Measurements from ENCODE around the gene CNTFR.

DNA sequence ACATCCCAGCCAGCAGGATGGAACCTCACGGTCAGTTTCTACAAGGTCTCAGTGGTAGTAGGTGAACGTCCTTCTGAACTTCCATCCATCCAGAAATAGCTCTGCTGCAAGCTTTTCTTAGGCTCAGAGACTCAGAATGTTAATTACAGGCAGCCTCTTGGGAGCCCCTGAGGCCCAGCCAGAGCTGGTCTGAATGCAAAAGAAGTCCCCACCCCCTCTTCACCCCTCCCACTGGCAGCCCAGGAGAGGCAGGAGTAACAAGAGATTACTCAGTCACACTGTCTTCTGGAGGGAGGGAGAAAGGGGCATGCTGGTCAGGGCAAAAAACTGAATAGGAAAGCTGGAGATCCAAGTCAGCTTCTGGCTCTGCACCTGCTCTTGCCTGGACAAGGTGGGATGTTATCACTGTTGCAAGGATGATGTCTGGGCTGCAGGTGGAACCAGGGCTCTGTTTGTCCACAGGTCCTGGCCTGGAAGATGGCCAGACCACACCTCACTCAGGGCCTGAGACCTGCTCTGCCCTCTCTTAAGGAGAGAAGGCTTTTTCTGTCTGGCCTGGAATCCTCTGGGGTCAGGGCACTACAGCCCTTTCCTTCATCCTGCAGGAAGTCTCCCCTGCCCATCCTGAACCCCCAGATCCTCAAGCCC is 75.8 kb downstream of the CNTFR start:
- no peak for TF ChIP-seq SUZ12 (IDR thresholded peaks at IDR 0.05)
- no peak for TF ChIP-seq FOXM1 (IDR thresholded peaks at IDR 0.05; ENCODE audit: borderline replicate concordance)
- TF ChIP-seq, protein P1, sequence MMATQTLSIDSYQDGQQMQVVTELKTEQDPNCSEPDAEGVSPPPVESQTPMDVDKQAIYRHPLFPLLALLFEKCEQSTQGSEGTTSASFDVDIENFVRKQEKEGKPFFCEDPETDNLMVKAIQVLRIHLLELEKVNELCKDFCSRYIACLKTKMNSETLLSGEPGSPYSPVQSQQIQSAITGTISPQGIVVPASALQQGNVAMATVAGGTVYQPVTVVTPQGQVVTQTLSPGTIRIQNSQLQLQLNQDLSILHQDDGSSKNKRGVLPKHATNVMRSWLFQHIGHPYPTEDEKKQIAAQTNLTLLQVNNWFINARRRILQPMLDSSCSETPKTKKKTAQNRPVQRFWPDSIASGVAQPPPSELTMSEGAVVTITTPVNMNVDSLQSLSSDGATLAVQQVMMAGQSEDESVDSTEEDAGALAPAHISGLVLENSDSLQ (IDR thresholded peaks at IDR 0.05) = no peak
- TF ChIP-seq TARDBP (IDR thresholded peaks at IDR 0.05) = no peak
